Measurements from ENCODE around the gene SNIP1. TPM values are rescaled to one million over a fixed set of nuclear protein-coding genes. Genes with fewer than 3 reads are reported as not detected.

SNIP1 gene
- total and polyA plus RNA-seq, 2 of the 8 experiments (the other 6 are each of a cell fraction or from before 2014, with no cell fraction given) = 3.7 to 15.7 TPM

- TF ChIP-seq CHD7 (IDR thresholded peaks at IDR 0.05; ENCODE audit: insufficient replicate concordance, low read length) = no peak
- TF ChIP-seq MAFK (IDR thresholded peaks at IDR 0.05; ENCODE audit: low read depth, low read length) = no peak
- no peak for TF ChIP-seq SIN3A (conservative IDR thresholded peaks at IDR 0.05 in 1 of 2, IDR thresholded peaks at IDR 0.05 in 1 of 2; ENCODE audit: low read depth in 1 of 2, low read length in 2 of 2)
- no peak for TF ChIP-seq ASH2L (IDR thresholded peaks at IDR 0.05; ENCODE audit: low read length)
- TF ChIP-seq TCF12 (IDR thresholded peaks at IDR 0.05; ENCODE audit: low read depth, low read length) = no peak
- TF ChIP-seq ATF2 (IDR thresholded peaks at IDR 0.05; ENCODE audit: low read length) = no peak
- TF ChIP-seq BCL11A (IDR thresholded peaks at IDR 0.05; ENCODE audit: low read depth in 2 of 2, low read length in 2 of 2) = no peak
Measured at GRCh38 chr1:37560401-37561132, 6.5 kb upstream of the SNIP1 start (continued).
